HL-60 (cell line): ENCODE measurements around the gene EBNA1BP2.

Source experiments
- CTCF ChIP-seq: IDR thresholded peaks from one replicate; pipeline ENCODE4 v1.5.1; 2011; ENCODE audit warnings: low read length, control low read depth, inconsistent platforms; ENCODE audit not compliant: insufficient read depth
- POLR2AphosphoS5 ChIP-seq: IDR thresholded peaks from 2 replicates; pipeline ENCODE4 v1.6.1; 2012; ENCODE audit warnings: low read depth
- REST ChIP-seq: IDR thresholded peaks from 2 replicates; pipeline ENCODE4 v1.6.1; 2012; ENCODE audit warnings: low read depth; ENCODE audit not compliant: insufficient replicate concordance
- SPI1 ChIP-seq: IDR thresholded peaks from 2 replicates; pipeline ENCODE4 v1.6.1; 2012; ENCODE audit warnings: low read depth, mild to moderate bottlenecking, borderline replicate concordance

- TF ChIP-seq POLR2AphosphoS5 = no peak
- no peak for TF ChIP-seq CTCF
- TF ChIP-seq REST = no peak
- TF ChIP-seq SPI1 = no peak
Observed at GRCh38 chr1:43147625-43148327, 24.3 kb downstream of the EBNA1BP2 start.
